Fibroblast of pulmonary artery (primary cell): Measurements from ENCODE around the gene GGN.

ENCODE experiments used
- DNase-seq: peaks from one replicate; pipeline ENCODE4 v3.0.0-alpha.2; 2010; ENCODE audit warnings: low read depth
- H3K4me3 ChIP-seq: replicated peaks from 2 replicates; pipeline ENCODE4 v1.5.1; 2011; ENCODE audit warnings: low read depth, mild to moderate bottlenecking, control low read depth, low read length, moderate library complexity
- TF ChIP-seq, protein P1 (sequence below): IDR thresholded peaks from 2 replicates; pipeline ENCODE4 v1.5.1; 2011; ENCODE audit warnings: mild to moderate bottlenecking, control low read depth, low read length, inconsistent platforms; ENCODE audit errors: missing control alignments

The GGN gene, protein sequence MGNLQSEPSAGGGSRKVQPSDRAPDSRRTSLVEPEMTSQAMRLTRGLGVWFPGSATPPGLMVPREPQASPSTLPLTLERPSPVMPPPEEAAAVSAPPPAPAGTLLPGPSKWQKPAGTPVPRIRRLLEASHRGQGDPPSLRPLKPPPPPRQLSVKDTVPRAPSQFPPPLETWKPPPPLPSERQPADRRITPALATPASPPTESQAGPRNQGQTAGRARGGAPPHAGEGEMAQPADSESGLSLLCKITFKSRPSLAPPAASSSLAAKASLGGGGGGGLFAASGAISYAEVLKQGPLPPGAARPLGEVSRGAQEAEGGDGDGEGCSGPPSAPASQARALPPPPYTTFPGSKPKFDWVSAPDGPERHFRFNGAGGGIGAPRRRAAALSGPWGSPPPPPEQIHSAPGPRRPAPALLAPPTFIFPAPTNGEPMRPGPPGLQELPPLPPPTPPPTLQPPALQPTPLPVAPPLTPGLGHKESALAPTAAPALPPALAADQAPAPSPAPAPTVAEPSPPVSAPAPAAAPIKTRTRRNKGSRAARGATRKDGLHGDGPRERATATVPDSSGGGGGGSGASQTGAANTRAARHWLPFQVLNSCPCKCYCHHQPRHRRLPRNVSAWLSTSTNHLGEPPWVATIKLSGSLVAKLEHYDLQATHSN

DNA sequence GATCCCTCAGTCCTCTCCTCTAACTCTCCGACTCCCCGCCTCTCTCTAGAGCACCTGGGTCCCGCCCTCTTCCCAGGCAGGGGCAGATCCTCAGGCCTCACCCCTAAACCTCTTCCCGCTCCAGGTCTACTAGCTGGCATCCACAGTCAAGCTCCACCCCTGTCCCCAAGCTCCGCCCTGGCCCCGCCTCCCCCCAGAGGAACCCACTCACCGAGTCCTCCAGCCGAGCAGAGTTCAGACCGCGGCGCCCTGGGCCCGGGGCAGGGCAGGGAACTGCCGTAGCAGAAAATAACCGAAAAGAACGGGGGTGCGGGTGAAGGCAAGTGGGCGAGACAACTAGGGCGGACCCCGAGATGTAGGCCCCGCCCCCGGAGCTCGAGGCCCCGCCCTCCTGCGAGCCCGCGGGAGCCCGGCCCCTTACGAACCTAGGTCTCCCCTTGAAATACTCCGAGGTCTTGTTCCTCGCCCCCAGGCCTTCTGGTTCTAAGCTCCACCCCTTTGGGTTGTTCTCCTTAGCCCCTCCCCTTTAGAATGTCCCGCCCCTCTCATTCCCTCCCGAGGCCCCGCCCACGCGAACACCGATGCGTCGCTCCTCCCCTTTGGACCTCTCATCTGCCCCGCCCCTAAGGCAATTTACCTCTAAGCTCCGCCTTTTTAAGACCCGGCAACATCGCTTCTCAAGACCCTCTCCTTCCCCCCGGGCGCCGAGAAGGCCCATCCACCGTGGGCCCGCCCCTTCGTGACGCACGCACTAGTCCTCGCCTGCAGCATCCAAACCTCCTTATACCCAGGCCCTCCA is at the start of gene GGN:
TSS of gene GGN (minus strand) at position 485 of the 799 bp plus-strand sequence. CDS start 773 bp downstream, outside the sequence.
- TF ChIP-seq, protein P1, sequence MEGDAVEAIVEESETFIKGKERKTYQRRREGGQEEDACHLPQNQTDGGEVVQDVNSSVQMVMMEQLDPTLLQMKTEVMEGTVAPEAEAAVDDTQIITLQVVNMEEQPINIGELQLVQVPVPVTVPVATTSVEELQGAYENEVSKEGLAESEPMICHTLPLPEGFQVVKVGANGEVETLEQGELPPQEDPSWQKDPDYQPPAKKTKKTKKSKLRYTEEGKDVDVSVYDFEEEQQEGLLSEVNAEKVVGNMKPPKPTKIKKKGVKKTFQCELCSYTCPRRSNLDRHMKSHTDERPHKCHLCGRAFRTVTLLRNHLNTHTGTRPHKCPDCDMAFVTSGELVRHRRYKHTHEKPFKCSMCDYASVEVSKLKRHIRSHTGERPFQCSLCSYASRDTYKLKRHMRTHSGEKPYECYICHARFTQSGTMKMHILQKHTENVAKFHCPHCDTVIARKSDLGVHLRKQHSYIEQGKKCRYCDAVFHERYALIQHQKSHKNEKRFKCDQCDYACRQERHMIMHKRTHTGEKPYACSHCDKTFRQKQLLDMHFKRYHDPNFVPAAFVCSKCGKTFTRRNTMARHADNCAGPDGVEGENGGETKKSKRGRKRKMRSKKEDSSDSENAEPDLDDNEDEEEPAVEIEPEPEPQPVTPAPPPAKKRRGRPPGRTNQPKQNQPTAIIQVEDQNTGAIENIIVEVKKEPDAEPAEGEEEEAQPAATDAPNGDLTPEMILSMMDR, result no peak
- peak within 1 kb of the TSS; percentile 90 for H3K4me3 ChIP-seq
- peak; percentile 97 for DNase-seq

- no peak for DNase-seq
- TF ChIP-seq, protein P1, result no peak
- H3K4me3 ChIP-seq, result no peak overlapping the region
Measured at GRCh38 chr19:38437295-38437694, 49.5 kb upstream of the GGN start.

GRCh38 chr19:38434549-38435051 is 46.8 kb upstream of the GGN start:
- TF ChIP-seq, protein P1, result no peak
- no peak overlapping the region for H3K4me3 ChIP-seq
- no peak for DNase-seq

- no peak within 1 kb of the TSS for H3K4me3 ChIP-seq
- DNase-seq, result peak; percentile 10
- TF ChIP-seq, protein P1, result no peak
Measured at GRCh38 chr19:38433268-38433733, 45.5 kb upstream of the GGN start, which contains the start of gene RYR1. RYR1 (plus strand) TSS chr19:38433691; CDS start chr19:38433830, 139 bp downstream.

DNA sequence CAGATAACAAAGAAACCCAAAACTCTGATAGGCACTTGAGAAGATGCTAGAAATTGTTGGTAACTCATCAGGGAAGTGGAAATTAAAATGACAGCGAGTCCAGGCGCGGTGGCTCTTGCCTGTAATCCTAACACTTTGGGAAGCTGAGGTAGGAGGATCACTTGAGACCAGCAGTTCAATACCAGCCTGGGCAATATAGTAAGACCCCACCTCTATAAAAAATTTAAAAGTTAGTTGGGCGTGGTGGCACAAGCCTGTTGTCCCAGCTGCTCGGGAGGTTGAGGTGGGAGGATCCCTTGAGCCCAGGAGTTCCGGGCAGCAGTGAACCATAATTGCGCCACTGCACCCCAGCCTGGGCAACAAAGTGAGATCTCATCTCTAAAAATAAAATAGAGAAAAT is 43.1 kb upstream of the GGN start:
- no peak overlapping the region for H3K4me3 ChIP-seq
- no peak for DNase-seq
- TF ChIP-seq, protein P1, result no peak

DNA sequence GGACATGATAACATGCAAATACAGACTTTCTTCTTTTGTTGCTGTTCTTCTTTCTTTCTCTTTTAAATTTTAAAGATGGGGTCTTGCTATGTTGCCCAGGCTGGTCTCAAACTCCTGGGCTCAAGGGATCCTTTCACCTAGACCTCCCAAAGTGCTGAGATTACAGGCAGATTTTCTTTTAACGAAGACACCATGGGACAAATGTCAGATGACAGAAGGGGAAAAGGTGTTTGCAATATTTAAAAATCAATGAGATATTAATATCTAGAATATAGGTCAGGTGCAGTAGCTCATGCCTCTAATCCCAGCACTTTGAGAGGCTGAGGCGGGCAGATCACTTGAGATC is 42.0 kb upstream of the GGN start:
- DNase-seq, result no peak
- no peak overlapping the region for H3K4me3 ChIP-seq
- TF ChIP-seq, protein P1, result no peak
